Lung (tissue), 12 donors: ENCODE data around the gene AIRE. TPM values are rescaled to one million over a fixed set of nuclear protein-coding genes. Genes with fewer than 3 reads are reported as not detected.

Experiments
- ATAC-seq: fragments of 200-7000 bp; cut with Tn5 transposase; one replicate; pipeline ENCODE4 v1.9.1; 2020; ENCODE audit warnings: moderate number of reproducible peaks; ENCODE audit not compliant: insufficient read depth, low FRiP score
- DNase-seq, 3 donors: peaks; one replicate each; pipeline ENCODE4 v3.0.0-alpha.2; 2013 to 2017
- H3K27ac ChIP-seq, 2 donors: one replicate each; pipeline ENCODE4 v1.5.1; 2013; ENCODE audit warnings: mild to moderate bottlenecking in 2 of 2, moderate library complexity in 2 of 2, control low read depth in 1 of 2, inconsistent platforms in 1 of 2, low read depth in 1 of 2, low read length in 1 of 2
- H3K27me3 ChIP-seq, 3 donors: one replicate each; pipeline ENCODE4 v1.5.1; 2013; ENCODE audit warnings: low read length in 2 of 3; ENCODE audit not compliant: control insufficient read depth in 3 of 3, insufficient read depth in 3 of 3
- H3K36me3 ChIP-seq, 4 donors: one replicate each; pipeline ENCODE4 v1.5.1; 2013; ENCODE audit warnings: low read length in 4 of 4, mild to moderate bottlenecking in 1 of 4, moderate library complexity in 1 of 4; ENCODE audit not compliant: control insufficient read depth in 4 of 4, insufficient read depth in 4 of 4
- H3K4me1 ChIP-seq, 5 donors: one replicate each; pipeline ENCODE4 v1.5.1; 2013; ENCODE audit warnings: low read length in 5 of 5, mild to moderate bottlenecking in 2 of 5, moderate library complexity in 1 of 5; ENCODE audit not compliant: control insufficient read depth in 5 of 5, insufficient read depth in 5 of 5
- H3K4me3 ChIP-seq: one replicate; pipeline ENCODE4 v1.5.1; 2013; ENCODE audit warnings: mild to moderate bottlenecking, control low read depth, moderate library complexity
- H3K9ac ChIP-seq, 2 donors: one replicate each; pipeline ENCODE4 v1.5.1; 2013; ENCODE audit warnings: low read length in 2 of 2, control low read depth in 1 of 2; ENCODE audit not compliant: insufficient read depth in 1 of 2
- H3K9me3 ChIP-seq, 4 donors: one replicate each; pipeline ENCODE4 v1.5.1; 2013; ENCODE audit warnings: low read length in 3 of 4, mild to moderate bottlenecking in 1 of 4, moderate library complexity in 1 of 4; ENCODE audit not compliant: control insufficient read depth in 4 of 4, insufficient read depth in 3 of 4
- WGBS, 2 donors: extraction: QIAGEN DNeasy Blood & Tissue Kit; methylation state at CpG; one replicate each; pipeline ENCODE4 v1.1.7; 2013; 5-methylcytosine and 5-hydroxymethylcytosine counted together
- polyA plus RNA-seq, 2 donors: library from polyadenylated mRNA; stranded (reverse); fragments of 200-250 nt; gene quantifications; one replicate each; pipeline ENCODE4 v1.2.1, GENCODE V29; 2013
- total RNA-seq, 2 donors: library from RNA; depleted of rRNA in 1 of 2; stranded (reverse); fragments of >200 nt in 1 of 2; gene quantifications; one replicate each; pipeline ENCODE4 v1.2.1, GENCODE V29; 2014 to 2021
- TF ChIP-seq, protein P1 (sequence below): IDR thresholded peaks from 2 replicates; pipeline ENCODE4 v1.5.1; 2012; ENCODE audit warnings: mild to moderate bottlenecking; ENCODE audit errors: control extremely low read depth, extremely low read depth
- donor health status: control.
- donor health status: control.
- donor health status: Bipolar disorder and iron deficiency.
- donor health status: healthy.
- donor health status: DM: yes; HTN: yes; CAD: no.

The AIRE gene
- total and polyA plus RNA-seq, 4 donors = 0.37 TPM; not detected in 3

GRCh38 chr21:44290327-44291077 lies 4.8 kb downstream of the AIRE start:
- DNase-seq = no peak

DNA sequence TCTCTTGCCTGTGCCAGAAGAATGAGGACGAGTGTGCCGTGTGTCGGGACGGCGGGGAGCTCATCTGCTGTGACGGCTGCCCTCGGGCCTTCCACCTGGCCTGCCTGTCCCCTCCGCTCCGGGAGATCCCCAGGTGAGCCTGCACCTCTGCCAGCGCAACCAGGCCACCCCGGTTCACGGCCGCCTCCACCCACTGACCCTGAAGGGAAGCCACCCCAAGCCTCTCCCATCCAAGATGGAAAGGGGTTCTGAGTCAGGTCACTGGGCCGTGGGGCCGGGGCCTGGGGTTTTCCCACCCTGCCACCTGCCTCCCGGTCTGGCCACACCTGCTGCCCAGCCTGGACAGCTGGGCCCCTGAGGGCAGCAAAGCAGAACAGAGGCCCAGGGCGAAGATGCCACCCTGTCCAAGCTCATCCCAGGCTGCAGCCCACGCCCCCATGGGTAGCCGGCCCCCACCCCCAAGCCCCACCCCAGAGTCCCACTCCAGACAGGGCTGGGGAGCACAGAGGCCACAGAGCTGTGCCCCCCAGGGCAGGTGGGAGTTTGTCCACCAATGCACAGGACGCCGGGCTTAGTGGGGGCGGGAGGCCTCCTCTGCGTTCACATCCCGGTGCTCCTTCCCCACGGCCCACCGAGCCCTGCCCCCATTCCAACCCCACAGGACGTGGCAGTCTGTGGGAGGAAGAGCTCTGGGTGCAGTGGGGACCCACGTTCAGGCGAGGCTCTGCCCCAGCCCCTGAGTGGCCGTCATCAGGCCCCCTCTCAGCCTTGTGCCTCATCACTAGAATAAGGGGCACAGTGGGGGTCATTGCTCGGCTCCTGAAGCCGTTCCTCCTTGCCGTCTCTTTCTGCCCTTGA lies 5.6 kb downstream of the AIRE start:
- 86 to 87% methylated on average over 30 to 33 of the region's 33 CpGs for WGBS, 2 donors
- H3K4me1 ChIP-seq = peaks cover 0 to 16% (median 0%) of the 10 kb centered on the region in 5 donors
- H3K27ac ChIP-seq = no peak overlapping the region
- peaks cover 0 to 18% (median 0%) of the 10 kb centered on the region in 3 donors for H3K27me3 ChIP-seq
- TF ChIP-seq, protein P1, sequence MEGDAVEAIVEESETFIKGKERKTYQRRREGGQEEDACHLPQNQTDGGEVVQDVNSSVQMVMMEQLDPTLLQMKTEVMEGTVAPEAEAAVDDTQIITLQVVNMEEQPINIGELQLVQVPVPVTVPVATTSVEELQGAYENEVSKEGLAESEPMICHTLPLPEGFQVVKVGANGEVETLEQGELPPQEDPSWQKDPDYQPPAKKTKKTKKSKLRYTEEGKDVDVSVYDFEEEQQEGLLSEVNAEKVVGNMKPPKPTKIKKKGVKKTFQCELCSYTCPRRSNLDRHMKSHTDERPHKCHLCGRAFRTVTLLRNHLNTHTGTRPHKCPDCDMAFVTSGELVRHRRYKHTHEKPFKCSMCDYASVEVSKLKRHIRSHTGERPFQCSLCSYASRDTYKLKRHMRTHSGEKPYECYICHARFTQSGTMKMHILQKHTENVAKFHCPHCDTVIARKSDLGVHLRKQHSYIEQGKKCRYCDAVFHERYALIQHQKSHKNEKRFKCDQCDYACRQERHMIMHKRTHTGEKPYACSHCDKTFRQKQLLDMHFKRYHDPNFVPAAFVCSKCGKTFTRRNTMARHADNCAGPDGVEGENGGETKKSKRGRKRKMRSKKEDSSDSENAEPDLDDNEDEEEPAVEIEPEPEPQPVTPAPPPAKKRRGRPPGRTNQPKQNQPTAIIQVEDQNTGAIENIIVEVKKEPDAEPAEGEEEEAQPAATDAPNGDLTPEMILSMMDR = no peak
- no peak for ATAC-seq
- H3K4me3 ChIP-seq = no peak overlapping the region
- DNase-seq = no peak
- no peak overlapping the region for H3K9ac ChIP-seq
- no peaks in the 10 kb centered on the region for H3K36me3 ChIP-seq
- H3K9me3 ChIP-seq = no peaks in the 10 kb centered on the region

More at GRCh38 chr21:44290327-44291077, 4.8 kb downstream of the AIRE start:
- peaks cover 0 to 18% (median 3%) of the 10 kb centered on the region in 5 donors for H3K4me1 ChIP-seq
- no peak overlapping the region for H3K27ac ChIP-seq
- peaks cover 0 to 22% (median 0%) of the 10 kb centered on the region in 3 donors for H3K27me3 ChIP-seq
- no peak for ATAC-seq
- no peaks in the 10 kb centered on the region for H3K36me3 ChIP-seq
- H3K9me3 ChIP-seq = no peaks in the 10 kb centered on the region
- WGBS, 2 donors = 84 to 95% methylated on average over 16 of the region's 16 CpGs
- TF ChIP-seq, protein P1 = no peak
- no peak overlapping the region for H3K9ac ChIP-seq
- H3K4me3 ChIP-seq = no peak overlapping the region

DNA sequence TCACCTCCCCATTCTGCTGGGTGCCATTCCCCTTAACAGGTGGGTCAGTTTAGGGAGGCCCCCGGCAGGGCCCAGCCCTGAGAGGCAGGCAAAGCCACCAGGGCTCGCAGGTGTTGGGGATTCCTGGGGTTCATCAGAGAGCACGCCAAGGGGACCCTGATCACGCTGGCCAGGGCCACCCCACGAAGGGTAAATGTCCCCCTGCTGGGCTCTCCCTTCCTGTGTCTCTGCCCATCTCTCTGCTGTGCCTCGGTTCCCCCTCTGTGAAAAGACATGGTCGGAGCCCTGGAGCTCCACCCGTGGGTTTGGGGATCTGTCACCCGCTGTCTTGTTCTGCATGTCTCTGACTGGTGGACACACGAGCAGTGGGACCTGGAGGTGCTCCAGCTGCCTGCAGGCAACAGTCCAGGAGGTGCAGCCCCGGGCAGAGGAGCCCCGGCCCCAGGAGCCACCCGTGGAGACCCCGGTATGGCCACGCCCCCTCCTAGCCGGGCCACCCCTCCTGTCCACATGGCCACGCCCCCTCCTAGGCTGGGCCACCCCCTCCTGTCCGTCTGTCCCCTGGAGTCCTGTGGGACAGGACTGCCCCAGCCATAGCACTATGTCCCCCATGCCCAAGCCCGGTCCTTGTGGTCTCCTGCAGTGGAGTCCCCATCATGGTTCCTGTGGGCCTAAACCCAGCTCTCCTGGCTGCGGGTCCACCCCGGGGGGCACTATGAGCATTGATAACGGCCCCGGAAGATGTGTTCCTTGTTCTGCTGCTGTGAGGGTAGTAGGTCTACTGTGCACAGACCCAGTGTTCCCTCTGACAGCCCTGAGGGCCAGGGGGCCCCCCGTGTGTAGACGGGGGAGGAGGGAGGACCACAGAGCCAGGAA lies 6.5 kb downstream of the AIRE start:
- no peak overlapping the region for H3K9ac ChIP-seq
- no peak overlapping the region for H3K4me3 ChIP-seq
- no peak for ATAC-seq
- WGBS, 2 donors = 68 to 74% methylated on average over 25 of the region's 25 CpGs
- no peaks in the 10 kb centered on the region for H3K36me3 ChIP-seq
- peaks cover 0 to 16% (median 0%) of the 10 kb centered on the region in 5 donors for H3K4me1 ChIP-seq
- no peaks in the 10 kb centered on the region for H3K9me3 ChIP-seq
- TF ChIP-seq, protein P1 = no peak
- no peak for DNase-seq
- H3K27me3 ChIP-seq = peaks cover 0 to 9% (median 0%) of the 10 kb centered on the region in 3 donors
- no peak overlapping the region for H3K27ac ChIP-seq
